Thyroid gland (tissue), 4 donors: ENCODE results near the gene IQGAP1.

Source experiments
- POLR2A ChIP-seq, 2 donors: fragments of 450-650 bp; IDR thresholded peaks; one replicate each; pipeline ENCODE4 v1.6.1; 2017; ENCODE audit warnings: antibody characterized with exemption in 2 of 2, mild to moderate bottlenecking in 2 of 2, moderate library complexity in 1 of 2
- TF ChIP-seq, protein P1 (sequence below), 6 experiments: fragments of 200-600 bp in 3 of 6; fragments of 450-650 bp in 3 of 6; sonication (generic) in 3 of 6; IDR thresholded peaks; one replicate each; pipeline ENCODE4 v1.5.1; 2016 to 2019; ENCODE audit warnings: antibody characterized with exemption in 6 of 6, mild to moderate bottlenecking in 2 of 6, inconsistent platforms in 1 of 6, moderate library complexity in 1 of 6

GRCh38 chr15:90422043-90422442 lies 34.0 kb downstream of the IQGAP1 start:
- TF ChIP-seq, protein P1, sequence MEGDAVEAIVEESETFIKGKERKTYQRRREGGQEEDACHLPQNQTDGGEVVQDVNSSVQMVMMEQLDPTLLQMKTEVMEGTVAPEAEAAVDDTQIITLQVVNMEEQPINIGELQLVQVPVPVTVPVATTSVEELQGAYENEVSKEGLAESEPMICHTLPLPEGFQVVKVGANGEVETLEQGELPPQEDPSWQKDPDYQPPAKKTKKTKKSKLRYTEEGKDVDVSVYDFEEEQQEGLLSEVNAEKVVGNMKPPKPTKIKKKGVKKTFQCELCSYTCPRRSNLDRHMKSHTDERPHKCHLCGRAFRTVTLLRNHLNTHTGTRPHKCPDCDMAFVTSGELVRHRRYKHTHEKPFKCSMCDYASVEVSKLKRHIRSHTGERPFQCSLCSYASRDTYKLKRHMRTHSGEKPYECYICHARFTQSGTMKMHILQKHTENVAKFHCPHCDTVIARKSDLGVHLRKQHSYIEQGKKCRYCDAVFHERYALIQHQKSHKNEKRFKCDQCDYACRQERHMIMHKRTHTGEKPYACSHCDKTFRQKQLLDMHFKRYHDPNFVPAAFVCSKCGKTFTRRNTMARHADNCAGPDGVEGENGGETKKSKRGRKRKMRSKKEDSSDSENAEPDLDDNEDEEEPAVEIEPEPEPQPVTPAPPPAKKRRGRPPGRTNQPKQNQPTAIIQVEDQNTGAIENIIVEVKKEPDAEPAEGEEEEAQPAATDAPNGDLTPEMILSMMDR (IDR thresholded peaks at IDR 0.05): no peak
- no peak for TF ChIP-seq POLR2A (IDR thresholded peaks at IDR 0.05)
